GM06990 (cell line): ENCODE data around the gene HSD17B7.
"Not testable (repeated sequence)": the region's sequence is repeated elsewhere in the genome, so short reads cannot be mapped to it uniquely, and the experiment has no call there.

Source experiments
- DNase-seq: peaks from one replicate; pipeline ENCODE4 v3.0.0-alpha.2; 2011; ENCODE audit not compliant: insufficient read length; ENCODE audit errors: extremely low read depth
- H3K27me3 ChIP-seq: replicated peaks from 2 replicates; pipeline ENCODE4 v1.6.0; 2011; ENCODE audit warnings: low read length; ENCODE audit not compliant: control insufficient read depth, insufficient read depth
- H3K36me3 ChIP-seq: 2 replicates; pipeline ENCODE4 v1.5.1; 2011; ENCODE audit warnings: low read length; ENCODE audit not compliant: control insufficient read depth, insufficient read depth
- H3K4me3 ChIP-seq: replicated peaks from 2 replicates; pipeline ENCODE4 v1.5.1; 2011; ENCODE audit warnings: low read depth, mild to moderate bottlenecking, control low read depth, low read length
- TF ChIP-seq, protein P1 (sequence below): IDR thresholded peaks from 2 replicates; pipeline ENCODE4 v1.5.1; 2011; ENCODE audit warnings: low read length, control low read depth, mild to moderate bottlenecking, inconsistent platforms; ENCODE audit not compliant: insufficient read depth, poor library complexity, severe bottlenecking

HSD17B7 gene

GRCh38 chr1:162779043-162779442 lies 11.5 kb upstream of the HSD17B7 start:
- Histone ChIP-seq H3K36me3 (no peaks in the 10 kb centered on the region), H3K27me3 (no peaks in the 10 kb centered on the region), H3K4me3 (no peak overlapping the region)
- DNase-seq, result no peak
- TF ChIP-seq, protein P1, sequence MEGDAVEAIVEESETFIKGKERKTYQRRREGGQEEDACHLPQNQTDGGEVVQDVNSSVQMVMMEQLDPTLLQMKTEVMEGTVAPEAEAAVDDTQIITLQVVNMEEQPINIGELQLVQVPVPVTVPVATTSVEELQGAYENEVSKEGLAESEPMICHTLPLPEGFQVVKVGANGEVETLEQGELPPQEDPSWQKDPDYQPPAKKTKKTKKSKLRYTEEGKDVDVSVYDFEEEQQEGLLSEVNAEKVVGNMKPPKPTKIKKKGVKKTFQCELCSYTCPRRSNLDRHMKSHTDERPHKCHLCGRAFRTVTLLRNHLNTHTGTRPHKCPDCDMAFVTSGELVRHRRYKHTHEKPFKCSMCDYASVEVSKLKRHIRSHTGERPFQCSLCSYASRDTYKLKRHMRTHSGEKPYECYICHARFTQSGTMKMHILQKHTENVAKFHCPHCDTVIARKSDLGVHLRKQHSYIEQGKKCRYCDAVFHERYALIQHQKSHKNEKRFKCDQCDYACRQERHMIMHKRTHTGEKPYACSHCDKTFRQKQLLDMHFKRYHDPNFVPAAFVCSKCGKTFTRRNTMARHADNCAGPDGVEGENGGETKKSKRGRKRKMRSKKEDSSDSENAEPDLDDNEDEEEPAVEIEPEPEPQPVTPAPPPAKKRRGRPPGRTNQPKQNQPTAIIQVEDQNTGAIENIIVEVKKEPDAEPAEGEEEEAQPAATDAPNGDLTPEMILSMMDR, result no peak

- no peaks in the 10 kb centered on the region for H3K36me3 ChIP-seq
- TF ChIP-seq, protein P1, result no peak
- no peaks in the 10 kb centered on the region for H3K27me3 ChIP-seq
- no peak for DNase-seq
- no peak overlapping the region for H3K4me3 ChIP-seq
These were observed 7.8 kb upstream of the HSD17B7 start for GRCh38 chr1:162782671-162783070.

DNA sequence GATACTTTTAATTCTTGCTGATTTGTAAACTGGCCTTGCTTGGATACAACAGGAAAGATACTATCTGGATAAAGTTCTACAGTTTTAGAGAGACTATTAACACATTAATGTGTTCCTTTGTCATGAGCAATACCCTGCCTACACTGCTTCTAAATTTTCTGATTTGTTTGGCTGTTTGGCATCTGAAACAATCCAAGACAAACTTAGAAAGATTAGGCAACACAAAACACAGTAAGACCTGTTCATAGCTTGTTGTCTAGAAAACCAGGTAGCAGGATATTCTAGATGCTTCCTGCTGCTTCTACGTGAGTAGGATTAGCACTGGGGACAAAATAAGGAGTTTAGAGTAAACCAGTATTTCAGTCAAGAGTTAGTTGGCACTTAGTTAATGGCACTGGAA lies 5.6 kb upstream of the HSD17B7 start:
- H3K4me3 ChIP-seq, H3K36me3 ChIP-seq, H3K27me3 ChIP-seq, DNase-seq: not testable (repeated sequence)

DNA sequence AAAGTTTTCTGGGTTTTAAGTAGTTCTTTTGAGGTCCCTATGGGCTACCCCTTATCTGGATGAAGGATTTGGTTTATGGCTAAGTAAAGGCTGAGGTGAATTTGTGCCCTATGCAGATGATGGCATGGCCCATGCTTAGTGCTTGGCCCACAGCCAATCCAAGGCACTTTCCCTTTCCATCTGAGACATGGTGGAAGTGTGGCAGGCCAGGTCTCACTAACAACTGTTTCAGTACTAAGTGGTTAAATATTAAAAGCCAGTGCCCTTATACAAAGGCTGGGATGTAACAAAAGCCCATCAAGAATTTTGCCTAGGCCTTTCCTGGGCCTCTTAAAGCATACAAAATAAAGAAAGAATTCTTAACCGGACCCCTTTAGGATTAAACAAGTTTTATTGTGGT lies 1.7 kb upstream of the HSD17B7 start:
- not testable (repeated sequence) for H3K27me3 ChIP-seq, H3K36me3 ChIP-seq, H3K4me3 ChIP-seq, DNase-seq

DNA sequence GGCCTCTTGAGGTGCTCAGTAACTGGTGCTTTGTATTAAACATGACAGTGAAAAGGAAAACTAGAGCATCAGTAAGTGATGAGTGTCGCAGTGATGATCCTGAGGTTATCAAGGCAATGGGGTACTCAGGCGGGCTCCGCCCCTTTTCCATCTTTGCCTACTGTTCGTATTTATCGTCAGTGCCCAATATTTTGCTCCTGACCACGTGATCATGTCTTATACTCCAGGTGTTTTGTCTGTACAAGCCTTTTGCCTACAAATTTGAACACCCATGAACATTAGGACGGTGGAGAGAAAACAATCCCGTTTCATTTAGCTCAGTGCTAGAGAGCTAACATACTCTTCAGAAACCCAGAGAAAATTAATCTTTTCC lies 469 bp downstream of the HSD17B7 start:
- H3K27me3 ChIP-seq, H3K36me3 ChIP-seq, DNase-seq: not testable (repeated sequence)
- H3K4me3 ChIP-seq, result peak overlapping the region; percentile 66

DNA sequence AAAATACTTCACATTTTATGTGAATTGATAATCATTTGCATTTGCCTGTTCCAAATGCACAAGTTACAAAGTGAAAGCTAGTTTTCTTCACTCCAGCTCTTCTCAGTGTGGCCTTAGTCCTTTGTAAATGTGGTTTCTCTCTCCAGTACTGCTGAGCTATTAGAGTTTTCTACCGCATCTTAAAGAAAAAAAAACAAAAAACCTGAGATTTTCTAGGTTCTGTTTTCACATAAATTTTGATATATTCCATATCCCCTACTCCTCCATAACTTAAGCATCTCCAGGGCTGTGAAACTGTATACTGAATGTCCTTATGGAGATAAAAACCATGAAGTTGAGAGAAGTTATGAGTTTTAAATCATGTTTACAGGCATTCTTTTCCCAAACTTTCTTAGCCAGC lies 3.8 kb downstream of the HSD17B7 start:
- H3K36me3 ChIP-seq, H3K27me3 ChIP-seq, H3K4me3 ChIP-seq, DNase-seq: not testable (repeated sequence)

DNA sequence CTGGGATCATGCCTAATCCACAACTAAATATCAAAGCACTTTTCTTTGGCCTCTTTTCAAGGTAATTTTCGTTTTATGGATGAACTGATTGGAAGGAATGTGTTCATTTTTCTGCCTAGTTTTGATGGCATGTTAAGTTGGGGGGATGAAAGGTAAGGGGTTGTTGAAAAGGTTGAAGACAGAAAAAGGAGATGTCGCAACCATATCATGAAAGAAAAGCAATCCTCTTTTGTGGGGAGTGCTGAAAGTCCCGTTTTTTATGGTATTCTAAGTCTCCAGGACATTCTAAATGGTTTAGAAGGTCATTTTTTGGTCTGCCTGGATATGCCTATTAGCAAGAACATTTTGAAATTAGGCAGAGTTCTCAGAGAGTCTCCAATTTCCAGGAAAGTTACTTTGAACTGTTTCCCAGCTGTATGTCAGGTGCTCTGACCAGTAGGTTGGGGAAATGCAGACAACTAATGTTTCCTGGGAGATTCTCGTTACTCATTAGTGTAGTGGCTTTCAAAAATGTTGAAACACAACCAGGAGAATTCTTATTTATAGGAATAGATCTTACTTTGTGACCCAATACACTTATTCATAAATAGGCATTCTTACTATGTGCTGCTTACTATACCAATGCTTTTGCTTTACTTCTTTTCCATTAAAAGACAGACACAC lies 6.2 kb downstream of the HSD17B7 start:
- not testable (repeated sequence) for DNase-seq, H3K36me3 ChIP-seq, H3K4me3 ChIP-seq, H3K27me3 ChIP-seq

GRCh38 chr1:162799995-162800830 lies 9.7 kb downstream of the HSD17B7 start:
- DNase-seq, H3K27me3 ChIP-seq, H3K36me3 ChIP-seq, H3K4me3 ChIP-seq: not testable (repeated sequence)
- TF ChIP-seq, protein P1, result peak; percentile 24

DNA sequence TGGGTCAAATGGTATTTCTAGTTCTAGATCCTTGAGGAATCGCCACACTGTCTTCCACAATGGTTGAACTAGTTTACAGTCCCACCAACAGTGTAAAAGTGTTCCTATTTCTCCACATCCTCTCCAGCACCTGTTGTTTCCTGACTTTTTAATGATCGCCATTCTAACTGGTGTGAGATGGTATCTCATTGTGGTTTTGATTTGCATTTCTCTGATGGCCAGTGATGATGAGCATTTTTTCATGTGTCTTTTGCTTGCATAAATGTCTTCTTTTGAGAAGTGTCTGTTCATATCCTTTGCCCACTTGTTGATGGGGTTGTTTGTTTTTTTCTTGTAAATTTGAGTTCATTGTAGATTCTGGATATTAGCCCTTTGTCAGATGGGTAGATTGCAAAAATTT lies 17.0 kb downstream of the HSD17B7 start:
- not testable (repeated sequence) for H3K4me3 ChIP-seq, H3K27me3 ChIP-seq, H3K36me3 ChIP-seq, DNase-seq

GRCh38 chr1:162812357-162812756 lies 21.9 kb downstream of the HSD17B7 start:
- H3K4me3 ChIP-seq, H3K27me3 ChIP-seq, DNase-seq, H3K36me3 ChIP-seq: not testable (repeated sequence)

GRCh38 chr1:162818136-162818535 lies 27.6 kb downstream of the HSD17B7 start:
- not testable (repeated sequence) for H3K27me3 ChIP-seq, H3K36me3 ChIP-seq, H3K4me3 ChIP-seq, DNase-seq
